Fibroblast of lung (primary cell): ENCODE measurements around the gene TMEM201. TPM values are rescaled to one million over a fixed set of nuclear protein-coding genes. Genes with fewer than 3 reads are reported as not detected.
"Not testable (repeated sequence)": the region's sequence is repeated elsewhere in the genome, so short reads cannot be mapped to it uniquely, and the experiment has no call there.

Source experiments
- DNase-seq, 2 donors: peaks; one replicate each; pipeline versions ENCODE4 v3.0.0 to v3.0.0-alpha.2; 2010; ENCODE audit warnings: low read depth in 2 of 2
- H2AFZ ChIP-seq: 2 replicates; pipeline ENCODE4 v1.5.1; 2012; ENCODE audit warnings: low read length, control low read depth, inconsistent platforms
- H3K27ac ChIP-seq: 2 replicates; pipeline ENCODE4 v1.5.1; 2011; ENCODE audit warnings: low read length, control low read depth; ENCODE audit not compliant: insufficient read depth
- H3K27me3 ChIP-seq: 2 replicates; pipeline ENCODE4 v1.5.1; 2011; ENCODE audit warnings: mild to moderate bottlenecking, low read length; ENCODE audit not compliant: control insufficient read depth, insufficient read depth
- H3K36me3 ChIP-seq: 2 replicates; pipeline ENCODE4 v1.5.1; 2011; ENCODE audit warnings: low read length; ENCODE audit not compliant: control insufficient read depth, insufficient read depth
- H3K4me1 ChIP-seq: 2 replicates; pipeline ENCODE4 v1.5.1; 2011; ENCODE audit warnings: low read length; ENCODE audit not compliant: control insufficient read depth, insufficient read depth; ENCODE audit errors: extremely low read depth
- H3K4me2 ChIP-seq: 2 replicates; pipeline ENCODE4 v1.5.1; 2011; ENCODE audit warnings: low read length, control low read depth; ENCODE audit not compliant: insufficient read depth; ENCODE audit errors: extremely low read depth
- H3K4me3 ChIP-seq, 4 experiments: fragments of 200-600 bp in 1 of 4; sonication (generic) in 1 of 4; replicated peaks in 1 of 4; 2 replicates each; pipeline ENCODE4 v1.5.1; 2011 to 2016; ENCODE audit warnings: low read length in 4 of 4, low read depth in 3 of 4, mild to moderate bottlenecking in 3 of 4, control low read depth in 2 of 4, inconsistent platforms in 1 of 4, mixed read lengths in 1 of 4; ENCODE audit not compliant: insufficient read depth in 1 of 4; ENCODE audit errors: control extremely low read depth in 1 of 4
- H3K79me2 ChIP-seq: 2 replicates; pipeline ENCODE4 v1.5.1; 2012; ENCODE audit warnings: mild to moderate bottlenecking, low read length, inconsistent platforms; ENCODE audit not compliant: control insufficient read depth, insufficient read depth
- H3K9ac ChIP-seq: 2 replicates; pipeline ENCODE4 v1.5.1; 2011; ENCODE audit warnings: mild to moderate bottlenecking, low read length, control low read depth; ENCODE audit not compliant: insufficient read depth
- H3K9me3 ChIP-seq: 2 replicates; pipeline ENCODE4 v1.5.1; 2012; ENCODE audit warnings: low read depth, low read length; ENCODE audit not compliant: control insufficient read depth, insufficient read depth
- H4K20me1 ChIP-seq: 2 replicates; pipeline ENCODE4 v1.5.1; 2011; ENCODE audit warnings: low read length; ENCODE audit not compliant: control insufficient read depth, insufficient read depth; ENCODE audit errors: extremely low read depth
- CTCF ChIP-seq, 2 donors: IDR thresholded peaks in 1 of 2; conservative IDR thresholded peaks in 1 of 2; 1 replicate in 1 of 2; 2 replicates in 1 of 2; pipeline ENCODE4 v1.5.1; 2011 to 2012; ENCODE audit warnings: low read length in 2 of 2, control low read depth in 1 of 2, inconsistent platforms in 1 of 2, low read depth in 1 of 2, mild to moderate bottlenecking in 1 of 2
- EZH2 ChIP-seq: IDR thresholded peaks from 2 replicates; pipeline ENCODE4 v1.5.1; 2012; ENCODE audit warnings: low read length, control low read depth, mild to moderate bottlenecking; ENCODE audit errors: missing control alignments
- polyA plus RNA-seq, 2 donors: library from polyadenylated mRNA; depleted of rRNA in 1 of 2; stranded (reverse) in 1 of 2; unstranded in 1 of 2; fragments of >200 nt; gene quantifications; 2 replicates each; pipeline ENCODE4 v1.2.1, GENCODE V29; 2011 to 2012; ENCODE audit warnings: missing spikeins in 1 of 2
- total RNA-seq: library from RNA; depleted of rRNA; stranded (reverse); fragments of >200 nt; gene quantifications from 2 replicates; pipeline ENCODE4 v1.2.1, GENCODE V29; 2014

TMEM201 gene
- total and polyA plus RNA-seq, 2 donors (not counting 1 experiment from before 2014, with no cell fraction given): 1.7 to 2.8 TPM

GRCh38 chr1:9561429-9561828 is 27.3 kb upstream of the TMEM201 start:
- H3K9me3 ChIP-seq: no peaks in the 10 kb centered on the region
- H3K4me3 ChIP-seq: no peak overlapping the region
- H3K79me2 ChIP-seq: no peaks in the 10 kb centered on the region
- TF ChIP-seq EZH2: no peak
- TF ChIP-seq CTCF (conservative IDR thresholded peaks at IDR 0.05 in 1 of 2, IDR thresholded peaks at IDR 0.05 in 1 of 2; ENCODE audit: low read depth in 1 of 2, low read length in 2 of 2): no peak
- no peak overlapping the region for H2AFZ ChIP-seq
- no peaks in the 10 kb centered on the region for H3K27me3 ChIP-seq
- H4K20me1 ChIP-seq: no peaks in the 10 kb centered on the region
- DNase-seq: peak; percentile 93 to 96
- H3K9ac ChIP-seq: peak overlapping the region; percentile 4
- H3K4me2 ChIP-seq: peak overlapping the region; percentile 65
- H3K36me3 ChIP-seq: no peaks in the 10 kb centered on the region
- peaks cover 2% of the 10 kb centered on the region for H3K4me1 ChIP-seq
- peak overlapping the region; percentile 71 for H3K27ac ChIP-seq

GRCh38 chr1:9569267-9569666 is 19.4 kb upstream of the TMEM201 start:
- H3K4me3 ChIP-seq: no peak overlapping the region
- no peak overlapping the region for H3K9ac ChIP-seq
- H3K27ac ChIP-seq: no peak overlapping the region
- no peak overlapping the region for H2AFZ ChIP-seq
- H3K27me3 ChIP-seq: no peaks in the 10 kb centered on the region
- H3K4me2 ChIP-seq: no peak overlapping the region
- no peaks in the 10 kb centered on the region for H3K36me3 ChIP-seq
- no peak for DNase-seq
- no peaks in the 10 kb centered on the region for H4K20me1 ChIP-seq
- TF ChIP-seq CTCF (conservative IDR thresholded peaks at IDR 0.05 in 1 of 2, IDR thresholded peaks at IDR 0.05 in 1 of 2; ENCODE audit: low read depth in 1 of 2, low read length in 2 of 2) (no peak), EZH2 (no peak)
- H3K4me1 ChIP-seq: no peaks in the 10 kb centered on the region
- no peaks in the 10 kb centered on the region for H3K9me3 ChIP-seq
- no peaks in the 10 kb centered on the region for H3K79me2 ChIP-seq

- not testable (repeated sequence) for H3K36me3 ChIP-seq, H3K4me3 ChIP-seq, H2AFZ ChIP-seq, H3K27ac ChIP-seq, H3K4me2 ChIP-seq, H3K9me3 ChIP-seq, H3K9ac ChIP-seq, H3K4me1 ChIP-seq, H3K27me3 ChIP-seq, DNase-seq, H3K79me2 ChIP-seq, H4K20me1 ChIP-seq
Measured at GRCh38 chr1:9570886-9571529, 17.7 kb upstream of the TMEM201 start.
